A204.1 (cell line): ENCODE data around the gene ABR.
"Not testable (repeated sequence)": the region's sequence is repeated elsewhere in the genome, so short reads cannot be mapped to it uniquely, and the experiment has no call there.

ENCODE experiments used
- FAIRE-seq: peaks from 2 replicates; lab custom pipeline; 2012; peaks lifted over from hg19 to GRCh38; lab: Jason Lieb, UNC

ABR gene

GRCh38 chr17:1120596-1121441 is 59.0 kb downstream of the ABR start:
- no peak for FAIRE-seq

- no peak for FAIRE-seq
Observed at GRCh38 chr17:1119924-1120323, 59.9 kb downstream of the ABR start.

- FAIRE-seq, result no peak
Observed at GRCh38 chr17:1116602-1117001, 63.2 kb downstream of the ABR start.

- FAIRE-seq, result no peak
Observed at GRCh38 chr17:1112875-1113274, 66.9 kb downstream of the ABR start.

- FAIRE-seq, result no peak
Observed at GRCh38 chr17:1111599-1112443, 68.0 kb downstream of the ABR start.

- peak; percentile 94 for FAIRE-seq
Observed at GRCh38 chr17:1110862-1111598, 68.8 kb downstream of the ABR start.

- FAIRE-seq, result no peak
Observed at GRCh38 chr17:1110541-1110861, 69.3 kb downstream of the ABR start.

GRCh38 chr17:1109606-1110540 is 69.9 kb downstream of the ABR start:
- peak; percentile 72 for FAIRE-seq

- FAIRE-seq, result no peak
Observed at GRCh38 chr17:1108765-1109605, 70.8 kb downstream of the ABR start.

- FAIRE-seq, result no peak
Observed at GRCh38 chr17:1108478-1108764, 71.4 kb downstream of the ABR start.

GRCh38 chr17:1107777-1108477 is 71.9 kb downstream of the ABR start:
- FAIRE-seq, result no peak

- FAIRE-seq, result no peak
Observed at GRCh38 chr17:1107083-1107776, 72.6 kb downstream of the ABR start.

- no peak for FAIRE-seq
Observed at GRCh38 chr17:1104222-1104621, 75.6 kb downstream of the ABR start.

GRCh38 chr17:1100382-1100781 is 79.4 kb downstream of the ABR start:
- no peak for FAIRE-seq

GRCh38 chr17:1099242-1099641 is 80.5 kb downstream of the ABR start:
- no peak for FAIRE-seq

- not testable (repeated sequence) for FAIRE-seq
Observed at GRCh38 chr17:1097972-1098744, 81.6 kb downstream of the ABR start.

GRCh38 chr17:1096215-1096614 is 83.6 kb downstream of the ABR start:
- FAIRE-seq, result no peak

GRCh38 chr17:1095853-1096173 is 84.0 kb downstream of the ABR start:
- no peak for FAIRE-seq
